Body of pancreas (tissue), 4 donors: ENCODE results near the gene COX8A.

Experiments
- CTCF ChIP-seq, 7 experiments: fragments of 450-650 bp in 4 of 7; fragments of 200-600 bp in 3 of 7; sonication (generic) in 3 of 7; IDR thresholded peaks; one replicate each; pipeline ENCODE4 v1.5.1; 2016 to 2019; ENCODE audit warnings: antibody characterized with exemption in 7 of 7
- POLR2A ChIP-seq, 3 donors: fragments of 450-650 bp; IDR thresholded peaks; one replicate each; pipeline ENCODE4 v1.6.1; 2016; ENCODE audit warnings: antibody characterized with exemption in 3 of 3, mild to moderate bottlenecking in 2 of 3

GRCh38 chr11:64017945-64018224 is 43.5 kb downstream of the COX8A start:
- no peak for TF ChIP-seq POLR2A (IDR thresholded peaks at IDR 0.05)
- TF ChIP-seq CTCF (IDR thresholded peaks at IDR 0.05): no peak
